Activated naive CD4-positive, alpha-beta T cell treated with anti-CD3 and anti-CD28 coated beads, Interleukin-2, amount 50 U/mL, for 16 hours (primary cell): Measurements from ENCODE around the gene CDRT15L2.
"Not testable (repeated sequence)": the region's sequence is repeated elsewhere in the genome, so short reads cannot be mapped to it uniquely, and the experiment has no call there.

ENCODE experiments used
- DNase-seq: peaks from one replicate; pipeline ENCODE4 v3.0.0-alpha.2; 2020

CDRT15L2 gene

GRCh38 chr17:20579424-20579823 lies at the start of gene CDRT15L2:
CDRT15L2 (plus strand) TSS chr17:20579724; CDS start chr17:20579744, 20 bp downstream.
- DNase-seq = not testable (repeated sequence)

GRCh38 chr17:20530104-20530503 lies 49.4 kb upstream of the CDRT15L2 start:
- DNase-seq = not testable (repeated sequence)

DNA sequence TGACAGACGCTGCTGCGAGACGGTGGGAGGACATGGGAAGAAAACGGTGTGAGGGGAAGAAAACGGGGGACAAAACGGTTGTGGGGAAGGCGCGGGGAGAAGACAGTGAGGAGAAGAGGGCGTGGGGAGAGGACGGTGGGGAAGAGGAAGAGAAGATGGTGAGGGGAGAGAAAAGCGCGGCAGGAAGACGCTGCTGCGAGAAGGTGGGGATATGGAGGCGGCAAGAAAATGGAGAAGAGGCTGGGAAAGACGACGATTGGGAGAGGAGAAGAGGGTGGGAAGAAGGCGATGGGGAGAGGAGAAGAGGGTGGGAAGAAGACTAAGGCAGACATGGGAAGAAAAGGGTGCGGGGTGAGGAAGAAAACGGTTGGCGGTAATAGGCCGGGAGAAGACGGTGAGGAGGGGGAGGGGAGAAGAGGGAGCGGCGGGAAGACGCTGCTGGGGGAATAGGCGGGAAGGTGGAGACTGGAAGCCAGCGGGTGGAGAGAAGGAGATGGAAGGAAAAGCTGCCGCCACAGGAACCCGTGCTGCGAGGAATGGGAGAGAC lies 46.9 kb upstream of the CDRT15L2 start:
- not testable (repeated sequence) for DNase-seq

DNA sequence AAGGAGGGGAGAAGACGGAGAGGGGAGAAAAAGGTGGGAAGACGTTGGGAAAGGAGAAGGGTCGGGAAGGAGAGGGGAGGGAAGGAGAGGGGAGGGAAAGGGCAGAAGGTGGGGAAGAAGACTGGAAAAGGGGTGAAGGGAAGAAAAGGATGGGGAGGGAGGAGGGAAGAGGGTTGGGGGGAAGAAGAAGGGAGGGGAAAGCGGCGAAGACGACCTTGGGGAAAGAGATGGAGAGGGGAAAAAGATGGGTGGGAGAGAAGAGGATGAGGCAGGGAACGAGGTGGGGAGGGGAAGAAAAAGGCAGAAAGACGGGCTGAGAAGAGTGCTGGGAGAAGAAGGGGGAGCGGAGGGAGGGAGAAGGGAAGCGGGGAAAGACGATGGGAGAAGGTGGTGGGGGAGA lies 46.3 kb upstream of the CDRT15L2 start:
- DNase-seq = not testable (repeated sequence)

GRCh38 chr17:20534711-20535550 lies 44.6 kb upstream of the CDRT15L2 start:
- DNase-seq = not testable (repeated sequence)

DNA sequence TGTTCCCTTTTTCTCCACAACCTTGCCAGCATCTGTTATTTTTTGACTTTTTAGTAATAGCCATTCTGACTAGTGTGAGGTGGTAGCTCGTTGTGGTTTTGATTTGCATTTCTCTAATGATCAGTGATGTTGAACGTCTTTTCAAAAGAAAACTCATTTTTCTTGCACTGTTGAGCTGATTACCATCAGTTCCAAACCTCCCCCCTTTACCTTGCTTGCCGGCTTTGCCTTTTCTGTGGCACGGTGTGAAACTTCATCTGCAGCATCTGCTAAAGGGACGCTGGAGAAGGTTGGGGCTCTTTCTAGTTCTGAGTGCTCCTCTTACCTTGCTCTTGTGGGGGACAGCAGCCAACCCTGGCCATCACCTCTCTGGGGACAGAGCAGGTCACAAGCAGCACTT lies 39.1 kb upstream of the CDRT15L2 start:
- not testable (repeated sequence) for DNase-seq

DNA sequence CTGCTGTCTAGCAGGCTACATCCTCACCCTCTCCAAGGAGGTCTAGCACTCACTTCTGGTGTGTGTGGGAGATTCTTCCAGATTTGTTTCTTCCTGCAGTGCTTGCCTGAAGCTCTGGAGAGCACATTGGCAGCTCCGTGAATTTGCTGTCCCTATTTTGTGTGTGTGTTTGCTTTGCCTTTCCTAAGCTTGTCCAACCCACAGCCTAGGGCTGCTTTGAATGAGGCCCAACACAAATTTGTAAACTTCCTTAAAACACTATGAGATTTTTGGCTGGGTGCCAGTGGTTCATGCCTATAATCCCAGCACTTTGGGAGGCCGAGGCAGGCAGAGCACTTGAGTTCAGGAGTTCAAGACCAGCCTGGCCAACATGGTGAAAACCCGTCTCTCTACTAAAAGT lies 38.7 kb upstream of the CDRT15L2 start:
- not testable (repeated sequence) for DNase-seq

GRCh38 chr17:20541853-20542546 lies 37.5 kb upstream of the CDRT15L2 start:
- DNase-seq = not testable (repeated sequence)

DNA sequence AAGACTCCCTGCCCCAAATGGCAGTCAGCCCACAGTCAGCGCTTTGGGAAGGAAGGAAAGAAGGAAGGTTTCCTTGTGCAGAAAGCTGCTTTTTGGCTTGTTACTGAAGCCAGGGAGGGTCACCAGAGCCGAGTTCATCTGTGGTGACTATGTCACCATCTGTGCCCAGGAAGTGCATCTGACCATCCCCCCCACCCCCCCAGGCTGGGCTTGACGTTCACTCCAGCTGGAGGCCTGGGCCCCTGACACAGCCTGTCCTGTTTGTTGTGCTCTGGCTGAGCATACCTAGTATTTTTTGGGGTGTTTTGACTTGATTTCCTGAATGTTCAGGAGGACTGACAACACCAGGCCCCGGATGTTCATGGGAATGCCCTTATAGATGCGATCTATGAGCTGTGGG lies 31.6 kb upstream of the CDRT15L2 start:
- not testable (repeated sequence) for DNase-seq

DNA sequence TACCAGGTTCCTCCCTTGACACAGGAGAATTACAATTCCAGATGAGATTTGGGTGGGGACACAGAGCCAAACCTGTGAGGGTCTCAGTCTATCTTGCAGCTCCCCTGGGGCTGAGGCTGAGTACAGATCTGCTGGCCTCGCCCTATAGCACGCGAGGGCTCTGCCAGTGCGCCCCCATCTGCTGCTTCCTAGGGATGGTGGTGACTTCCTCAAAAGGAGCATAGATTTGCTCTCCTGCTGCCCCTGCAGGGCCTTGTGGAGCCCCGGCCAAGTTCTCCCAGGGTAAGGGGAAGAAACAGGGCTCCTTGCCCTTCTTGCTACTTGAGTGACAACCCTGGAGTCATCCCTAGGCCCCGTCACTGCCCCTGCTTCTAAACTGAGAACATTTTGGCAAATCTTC lies 26.6 kb upstream of the CDRT15L2 start:
- not testable (repeated sequence) for DNase-seq

DNA sequence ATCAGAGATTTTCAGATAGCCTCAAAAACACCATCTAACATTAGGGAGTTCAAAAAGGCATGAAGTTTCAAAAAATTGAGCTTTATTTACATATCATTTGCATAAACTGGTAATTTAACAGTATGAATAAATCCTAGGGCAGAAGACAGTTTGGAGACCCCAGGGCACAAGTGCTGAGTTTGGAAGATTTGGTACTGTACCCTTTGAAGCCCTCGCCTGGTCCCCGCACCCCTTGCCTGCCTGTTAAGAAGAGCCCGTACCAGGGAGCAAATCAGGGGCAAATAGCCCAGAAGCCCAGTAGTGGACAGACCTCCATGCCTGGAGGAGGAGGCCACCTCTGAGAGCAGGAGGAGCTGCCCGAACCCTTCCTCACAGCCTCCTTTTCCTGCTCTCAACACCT lies 24.8 kb upstream of the CDRT15L2 start:
- DNase-seq = not testable (repeated sequence)

DNA sequence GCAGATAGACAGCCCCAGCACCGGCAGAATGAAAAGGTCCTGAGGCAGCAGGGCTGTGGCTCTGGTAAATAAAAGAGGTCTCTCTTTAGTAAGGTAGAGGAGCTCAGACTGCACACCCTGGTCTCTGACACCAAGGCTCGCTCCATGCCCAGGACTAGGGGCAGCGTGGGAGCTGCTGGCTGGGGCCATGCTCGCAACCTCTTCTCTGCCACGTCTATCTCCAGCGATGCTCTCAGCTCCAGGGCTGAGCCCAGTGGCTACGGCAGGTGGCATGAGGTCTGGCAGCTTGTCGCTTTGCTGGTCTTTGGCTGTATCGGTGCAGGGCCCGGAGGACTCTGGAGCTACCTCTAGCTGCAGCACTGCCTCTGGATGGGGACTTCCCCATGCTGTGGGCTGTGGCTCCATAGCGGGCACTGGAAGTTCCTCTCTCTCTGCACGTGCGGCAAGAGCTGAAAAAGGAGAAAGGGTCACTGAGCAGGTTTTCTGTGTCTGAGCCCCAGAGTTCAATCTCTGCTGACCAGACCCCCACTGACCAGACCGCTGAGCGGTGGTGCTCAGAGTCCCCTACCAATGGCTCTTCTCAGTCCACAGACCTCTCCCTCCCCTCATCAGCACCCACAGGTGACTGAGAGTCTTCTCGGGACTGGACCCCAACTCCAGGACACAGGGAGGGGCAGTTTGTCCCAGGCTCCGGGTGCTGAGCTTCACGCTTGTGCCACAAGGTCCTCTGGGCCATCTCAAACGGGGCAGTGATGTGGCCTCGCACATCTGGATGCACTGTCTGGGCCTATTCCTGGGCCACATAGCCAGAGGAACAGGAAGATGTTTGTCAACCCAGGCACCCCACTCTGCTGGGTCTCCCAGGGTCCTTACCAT lies 24.2 kb upstream of the CDRT15L2 start:
- DNase-seq = not testable (repeated sequence)

DNA sequence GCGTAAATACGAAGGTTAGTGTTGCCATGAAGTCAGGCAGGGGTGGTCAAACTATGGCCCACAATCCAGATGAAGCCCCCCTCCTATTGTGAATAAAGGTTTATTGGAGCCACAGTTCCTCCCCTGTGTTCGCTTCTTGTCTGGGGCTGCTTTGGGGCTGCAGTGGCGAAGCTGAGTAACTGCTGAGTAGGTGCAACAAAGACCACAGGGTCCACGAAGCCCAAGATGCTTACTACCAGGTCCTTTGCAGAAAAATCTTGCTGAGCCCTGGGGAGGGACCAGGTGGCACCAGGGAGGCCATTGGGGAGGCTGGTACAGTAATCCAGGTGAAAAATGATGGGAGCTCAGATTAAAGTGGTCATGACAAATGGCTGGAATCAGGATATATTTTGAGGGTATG lies 21.4 kb upstream of the CDRT15L2 start:
- DNase-seq = not testable (repeated sequence)

- DNase-seq = not testable (repeated sequence)
Observed at GRCh38 chr17:20559018-20559417, 20.5 kb upstream of the CDRT15L2 start.

DNA sequence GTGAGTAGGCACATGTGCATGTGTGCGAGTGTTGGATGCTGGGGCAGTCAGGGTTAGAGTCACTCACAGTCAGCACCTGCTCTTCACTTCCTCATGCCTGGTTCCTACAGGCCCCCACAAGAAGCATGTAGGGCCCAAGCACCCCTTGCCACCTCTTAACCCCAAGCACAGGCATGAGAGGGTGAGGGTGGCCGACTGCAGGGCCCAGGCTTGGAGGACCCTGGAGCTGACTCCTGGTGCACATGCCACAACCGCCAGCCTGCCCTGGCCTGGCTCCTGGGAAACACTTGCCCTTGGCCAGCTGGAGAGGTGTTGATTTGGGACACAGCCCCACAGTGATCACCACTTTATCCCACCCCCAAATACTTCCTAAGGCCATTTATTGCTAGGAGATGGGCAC lies 16.9 kb upstream of the CDRT15L2 start:
- DNase-seq = no peak

- DNase-seq = not testable (repeated sequence)
Observed at GRCh38 chr17:20565245-20565644, 14.3 kb upstream of the CDRT15L2 start.

DNA sequence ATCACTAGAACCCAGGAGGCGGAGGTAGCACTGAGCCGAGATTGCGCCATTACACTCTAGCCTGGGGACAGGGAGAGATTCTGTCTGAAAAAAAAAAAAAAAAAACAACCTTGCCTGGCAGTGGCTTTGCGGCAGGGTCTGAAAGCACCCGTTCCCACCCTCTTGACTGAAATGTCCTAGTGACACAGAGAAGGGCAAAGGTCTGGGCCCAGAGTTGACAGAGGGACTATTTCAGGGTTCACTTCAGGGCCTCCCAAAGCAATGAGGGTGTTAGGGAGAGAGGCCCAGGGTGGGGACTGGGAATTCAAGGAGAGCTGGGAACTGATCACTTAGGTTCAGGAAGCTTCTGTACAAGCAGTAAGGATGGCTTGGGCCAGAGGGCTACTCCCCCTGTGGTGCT lies 13.8 kb upstream of the CDRT15L2 start:
- DNase-seq = no peak

GRCh38 chr17:20566736-20567135 lies 12.8 kb upstream of the CDRT15L2 start:
- DNase-seq = not testable (repeated sequence)

DNA sequence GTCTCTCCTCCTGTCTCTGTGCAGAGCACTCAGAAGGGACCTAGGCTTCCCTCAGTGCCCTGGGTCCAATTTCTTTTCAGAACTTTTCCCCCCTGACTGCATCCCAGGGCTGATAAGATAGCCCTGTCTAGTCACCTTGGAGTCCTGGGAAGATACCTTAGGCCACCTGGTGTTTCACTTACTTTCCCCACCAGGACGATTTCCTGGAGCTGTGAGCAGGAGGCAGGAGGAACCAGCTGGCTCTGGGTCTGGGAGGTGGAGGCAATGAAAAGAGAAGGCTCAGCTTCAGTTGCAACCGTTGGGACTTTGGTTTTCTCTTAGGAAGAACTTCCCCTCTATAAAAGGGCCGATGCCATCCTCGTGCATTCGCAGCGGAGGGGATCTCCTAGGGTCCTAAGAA lies 12.1 kb upstream of the CDRT15L2 start:
- DNase-seq = not testable (repeated sequence)

- DNase-seq = not testable (repeated sequence)
Observed at GRCh38 chr17:20568604-20569003, 10.9 kb upstream of the CDRT15L2 start.

DNA sequence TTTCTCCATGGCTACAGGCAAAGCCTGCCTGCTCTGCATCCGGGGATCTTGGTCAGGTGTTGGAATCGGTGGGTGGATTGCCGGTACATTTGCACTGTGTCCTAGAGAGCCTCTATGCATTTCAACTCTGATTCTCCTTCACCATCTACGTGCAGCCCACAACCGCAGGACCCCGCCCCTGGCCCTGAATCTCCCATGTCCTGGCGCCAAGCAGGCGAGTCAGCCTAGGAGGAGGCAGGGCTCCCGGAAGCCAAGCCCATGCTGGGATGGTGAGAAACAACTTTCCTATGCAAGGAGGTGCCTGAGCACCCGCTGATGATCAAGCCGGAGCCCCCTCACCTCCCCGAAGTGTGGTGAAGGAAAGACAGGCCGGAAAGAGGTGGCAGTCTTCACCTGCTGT lies 7.9 kb upstream of the CDRT15L2 start:
- not testable (repeated sequence) for DNase-seq

- not testable (repeated sequence) for DNase-seq
Observed at GRCh38 chr17:20573216-20573615, 6.3 kb upstream of the CDRT15L2 start.

- not testable (repeated sequence) for DNase-seq
Observed at GRCh38 chr17:20575071-20575470, 4.5 kb upstream of the CDRT15L2 start.
